ENCODE measurements around the gene TASOR2. TPM values are rescaled to one million over a fixed set of nuclear protein-coding genes. Genes with fewer than 3 reads are reported as not detected.

The TASOR2 gene
- total and polyA plus RNA-seq, 2 donors (not counting 3 experiments of a cell fraction or from before 2014, with no cell fraction given): 13.6 to 49.9 TPM

- TF ChIP-seq POLR2A (IDR thresholded peaks at IDR 0.05; ENCODE audit: low read depth, low read length) (no peak), FOS (IDR thresholded peaks at IDR 0.05; ENCODE audit: borderline replicate concordance, insufficient read depth, low read length) (no peak), MYC (IDR thresholded peaks at IDR 0.05; ENCODE audit: low read depth, low read length) (no peak), POLR2AphosphoS5 (IDR thresholded peaks at IDR 0.05; ENCODE audit: insufficient read depth, low read depth, low read length) (no peak), JUN (IDR thresholded peaks at IDR 0.05; ENCODE audit: borderline replicate concordance, insufficient read depth, insufficient read length, low read depth) (no peak), EZH2 (IDR thresholded peaks at IDR 0.05; ENCODE audit: borderline replicate concordance, low read depth, low read length, severe bottlenecking) (no peak), MAX (IDR thresholded peaks at IDR 0.05; ENCODE audit: insufficient read depth, insufficient read length) (no peak), GATA2 (IDR thresholded peaks at IDR 0.05; ENCODE audit: insufficient read depth, insufficient read length, low read depth, low read length) (no peak), CTCF (IDR thresholded peaks at IDR 0.05; ENCODE audit: extremely low read depth in 1 of 2, insufficient read depth in 1 of 2, low read depth in 1 of 2, low read length in 2 of 2) (no peak)
- Histone ChIP-seq H3K4me2 (ENCODE audit: insufficient read depth, low read length) (no peak overlapping the region), H3K79me2 (ENCODE audit: control insufficient read depth, insufficient read depth, low read length) (no peaks in the 10 kb centered on the region), H4K20me1 (replicated peaks; ENCODE audit: control insufficient read depth, extremely low read depth, insufficient read depth, low read length) (no peaks in the 10 kb centered on the region), H3K27ac (ENCODE audit: insufficient read depth, low read depth, low read length) (no peak overlapping the region), H3K4me1 (ENCODE audit: control insufficient read depth, extremely low read depth, insufficient read depth, low read length) (no peaks in the 10 kb centered on the region), H2AFZ (ENCODE audit: low read depth, low read length) (no peak overlapping the region), H3K9ac (replicated peaks; ENCODE audit: extremely low read depth, insufficient read depth, low read length) (no peak overlapping the region), H3K4me3 (replicated peaks in 1 of 3; ENCODE audit: insufficient read depth in 1 of 3, low read depth in 1 of 3, low read length in 3 of 3) (no peak overlapping the region), H3K36me3 (ENCODE audit: control insufficient read depth in 2 of 2, extremely low read depth in 1 of 2, insufficient read depth in 2 of 2, low read length in 2 of 2) (no peaks in the 10 kb centered on the region), H3K9me3 (replicated peaks; ENCODE audit: control insufficient read depth, insufficient read depth, low read length) (no peaks in the 10 kb centered on the region), H3K9me1 (replicated peaks; ENCODE audit: control insufficient read depth, extremely low read depth, insufficient read depth, low read length) (no peaks in the 10 kb centered on the region), H3K27me3 (ENCODE audit: control insufficient read depth in 2 of 2, insufficient read depth in 2 of 2, low read length in 2 of 2) (no peaks in the 10 kb centered on the region)
- intact Hi-C loops (cut with micrococcal nuclease): no loop called here
- DNase-seq (ENCODE audit: low read depth, low spot score): no peak
- BruUV-seq (replicated peaks): no TSS peak
- dilution Hi-C loops (cut with MboI; ENCODE audit: extremely low pct_ligation_motif_present, low sequenced_read_pairs): no loop called here
- ChIA-PET CTCF (no interaction called here), POLR2A (interaction anchor here (0.7 kb wide), 1 partner anchor 9 kb away, joined by 3 read pairs; no protein-coding TSS in a partner anchor)
- FAIRE-seq: no peak
Measured at GRCh38 chr10:5650664-5651387, 33.8 kb upstream of the TASOR2 start.
